Caco-2 (cell line): ENCODE measurements around the gene SCIN. TPM values are rescaled to one million over a fixed set of nuclear protein-coding genes. Genes with fewer than 3 reads are reported as not detected.

Experiments
- BruUV-seq: library from RNA; stranded (reverse); fragments of 400-500 nt; replicated peaks from 2 replicates; lab custom pipeline; 2021; lab: Mats Ljungman, UMichigan
- CTCF ChIA-PET: fragments of 300-600 bp; sonication (Branson Sonifier 250); formaldehyde crosslinking; loops from one replicate; lab custom pipeline; 2022; ENCODE audit warnings: antibody characterized with exemption; lab: Charles Lee
- POLR2A ChIA-PET: fragments of 300-600 bp; sonication (Branson Sonifier 250); formaldehyde crosslinking; loops from one replicate; lab custom pipeline; 2022; ENCODE audit warnings: antibody characterized with exemption; lab: Charles Lee
- DNase-seq, 2 experiments: peaks; one replicate each; pipeline versions ENCODE4 v3.0.0 to v3.0.0-alpha.2; 2020 to 2022
- H3K27me3 ChIP-seq: replicated peaks from 2 replicates; pipeline ENCODE4 v1.6.0; 2011; ENCODE audit warnings: low read length; ENCODE audit not compliant: control insufficient read depth, insufficient read depth
- H3K36me3 ChIP-seq: 2 replicates; pipeline ENCODE4 v1.5.1; 2011; ENCODE audit warnings: low read length; ENCODE audit not compliant: control insufficient read depth, insufficient read depth
- H3K4me1 ChIP-seq: fragments of 250-450 bp; sonication (Bioruptor Pico); 2 replicates; pipeline ENCODE4 v1.5.1; 2020; ENCODE audit warnings: mild to moderate bottlenecking
- H3K4me3 ChIP-seq: 2 replicates; pipeline ENCODE4 v1.5.1; 2011; ENCODE audit warnings: low read depth, mild to moderate bottlenecking, control low read depth, low read length
- H3K9me3 ChIP-seq: fragments of 250-450 bp; sonication (Bioruptor Pico); 2 replicates; pipeline ENCODE4 v1.5.1; 2020; ENCODE audit warnings: mild to moderate bottlenecking, moderate library complexity
- H3K27ac Mint-ChIP-seq: one replicate; pipeline ENCODE4 v1.8.0; 2022; ENCODE audit warnings: mixed read lengths; ENCODE audit not compliant: unreplicated experiment
- H3K27me3 Mint-ChIP-seq: one replicate; pipeline ENCODE4 v1.8.0; 2022; ENCODE audit warnings: mixed read lengths; ENCODE audit not compliant: insufficient read depth, unreplicated experiment
- H3K36me3 Mint-ChIP-seq: one replicate; pipeline ENCODE4 v1.8.0; 2022; ENCODE audit warnings: mild to moderate bottlenecking, mixed read lengths; ENCODE audit not compliant: insufficient read depth, unreplicated experiment
- H3K4me1 Mint-ChIP-seq: one replicate; pipeline ENCODE4 v1.8.0; 2022; ENCODE audit warnings: low read depth, mixed read lengths; ENCODE audit not compliant: unreplicated experiment
- H3K4me3 Mint-ChIP-seq: one replicate; pipeline ENCODE4 v1.8.0; 2022; ENCODE audit warnings: mild to moderate bottlenecking, moderate library complexity, mixed read lengths; ENCODE audit not compliant: unreplicated experiment
- H3K9me3 Mint-ChIP-seq: one replicate; pipeline ENCODE4 v1.8.0; 2022; ENCODE audit warnings: mixed read lengths; ENCODE audit not compliant: unreplicated experiment
- CTCF ChIP-seq, 2 experiments: fragments of 200-600 bp in 1 of 2; IDR thresholded peaks; 1 replicate in 1 of 2; 2 replicates in 1 of 2; pipeline versions ENCODE4 v1.5.1 to v1.8.0; 2011 to 2022; ENCODE audit warnings: antibody characterized with exemption in 1 of 2, control low read depth in 1 of 2, inconsistent platforms in 1 of 2, low read depth in 1 of 2, low read length in 1 of 2, mild to moderate bottlenecking in 1 of 2, moderate library complexity in 1 of 2; ENCODE audit not compliant: insufficient read depth in 1 of 2, severe bottlenecking in 1 of 2, unreplicated experiment in 1 of 2
- intact Hi-C: fragments of 100-400 bp; cut with micrococcal nuclease; formaldehyde crosslinking; loops from one replicate; pipeline ENCODE4 v1.10.0; 2022; ENCODE audit not compliant: unreplicated experiment
- total RNA-seq: library from RNA; stranded (reverse); gene quantifications from 2 replicates; pipeline ENCODE4 v1.2.3, GENCODE V29; 2022

The SCIN gene
- total RNA-seq, 1 experiment from 2014 or later: 0.39 TPM

GRCh38 chr7:12695965-12696364, 125.4 kb downstream of the SCIN start:
- no peak for DNase-seq
- H3K27me3 ChIP-seq: no peaks in the 10 kb centered on the region
- H3K4me1 ChIP-seq: no peaks in the 10 kb centered on the region
- no peaks in the 10 kb centered on the region for H3K27me3 Mint-ChIP-seq
- ChIA-PET CTCF (interaction anchor here (0.6 to 1.0 kb wide), 2 partner anchors 8 to 453 kb away, joined by 3 read pairs; partner anchors contain the start of gene ARL4A), POLR2A (no interaction called here)
- no peaks in the 10 kb centered on the region for H3K4me1 Mint-ChIP-seq
- intact Hi-C loops: no loop called here
- H3K9me3 ChIP-seq: peaks cover 2% of the 10 kb centered on the region; the same call in 1 of the 2 replicates
- H3K9me3 Mint-ChIP-seq: peaks cover 7% of the 10 kb centered on the region
- no peaks in the 10 kb centered on the region for H3K36me3 Mint-ChIP-seq
- no peak overlapping the region for H3K4me3 ChIP-seq
- no peak for TF ChIP-seq CTCF (IDR thresholded peaks at IDR 0.05; ENCODE audit: insufficient read depth in 1 of 2, low read depth in 1 of 2, low read length in 1 of 2, severe bottlenecking in 1 of 2, unreplicated experiment in 1 of 2)
- H3K27ac Mint-ChIP-seq: no peak overlapping the region
- no peak overlapping the region for H3K4me3 Mint-ChIP-seq
- BruUV-seq: no TSS peak
- H3K36me3 ChIP-seq: no peaks in the 10 kb centered on the region

GRCh38 chr7:12699299-12699698, 128.8 kb downstream of the SCIN start:
- no peaks in the 10 kb centered on the region for H3K4me1 ChIP-seq
- no peaks in the 10 kb centered on the region for H3K4me1 Mint-ChIP-seq
- H3K36me3 Mint-ChIP-seq: no peaks in the 10 kb centered on the region
- CTCF ChIA-PET: no interaction called here
- no peaks in the 10 kb centered on the region for H3K27me3 ChIP-seq
- no peak overlapping the region for H3K27ac Mint-ChIP-seq
- no peaks in the 10 kb centered on the region for H3K27me3 Mint-ChIP-seq
- H3K36me3 ChIP-seq: no peaks in the 10 kb centered on the region
- DNase-seq: no peak
- no peak overlapping the region for H3K4me3 ChIP-seq
- H3K9me3 ChIP-seq: peaks cover 12% of the 10 kb centered on the region
- BruUV-seq: no TSS peak
- peaks cover 17% of the 10 kb centered on the region for H3K9me3 Mint-ChIP-seq
- POLR2A ChIA-PET: no interaction called here
- no peak overlapping the region for H3K4me3 Mint-ChIP-seq
- TF ChIP-seq CTCF (IDR thresholded peaks at IDR 0.05; ENCODE audit: insufficient read depth in 1 of 2, low read depth in 1 of 2, low read length in 1 of 2, severe bottlenecking in 1 of 2, unreplicated experiment in 1 of 2): no peak
- intact Hi-C loops: no loop called here

GRCh38 chr7:12701433-12701832, 130.9 kb downstream of the SCIN start:
- Mint-ChIP-seq H3K27ac (no peak overlapping the region), H3K4me3 (no peak overlapping the region), H3K9me3 (peaks cover 17% of the 10 kb centered on the region), H3K36me3 (no peaks in the 10 kb centered on the region), H3K4me1 (peaks cover 2% of the 10 kb centered on the region), H3K27me3 (no peaks in the 10 kb centered on the region)
- no TSS peak for BruUV-seq
- no peak for DNase-seq
- Histone ChIP-seq H3K27me3 (no peaks in the 10 kb centered on the region), H3K9me3 (peaks cover 12% of the 10 kb centered on the region), H3K36me3 (no peaks in the 10 kb centered on the region), H3K4me3 (no peak overlapping the region), H3K4me1 (no peaks in the 10 kb centered on the region; the same call in 1 of the 2 replicates)
- ChIA-PET CTCF (no interaction called here), POLR2A (interaction anchor here (0.6 kb wide), 1 partner anchor 175 kb away, joined by 5 read pairs; no protein-coding TSS in a partner anchor)
- TF ChIP-seq CTCF (IDR thresholded peaks at IDR 0.05; ENCODE audit: insufficient read depth in 1 of 2, low read depth in 1 of 2, low read length in 1 of 2, severe bottlenecking in 1 of 2, unreplicated experiment in 1 of 2): no peak
- intact Hi-C loops: no loop called here
